NCI-H2171 (cell line): ENCODE results near the gene RNF150.
"Not testable (repeated sequence)": the region's sequence is repeated elsewhere in the genome, so short reads cannot be mapped to it uniquely, and the experiment has no call there.

Source experiments
- DNase-seq: peaks from one replicate; lab custom pipeline; 2025; lab: John Stamatoyannopoulos, UW

The RNF150 gene

DNA sequence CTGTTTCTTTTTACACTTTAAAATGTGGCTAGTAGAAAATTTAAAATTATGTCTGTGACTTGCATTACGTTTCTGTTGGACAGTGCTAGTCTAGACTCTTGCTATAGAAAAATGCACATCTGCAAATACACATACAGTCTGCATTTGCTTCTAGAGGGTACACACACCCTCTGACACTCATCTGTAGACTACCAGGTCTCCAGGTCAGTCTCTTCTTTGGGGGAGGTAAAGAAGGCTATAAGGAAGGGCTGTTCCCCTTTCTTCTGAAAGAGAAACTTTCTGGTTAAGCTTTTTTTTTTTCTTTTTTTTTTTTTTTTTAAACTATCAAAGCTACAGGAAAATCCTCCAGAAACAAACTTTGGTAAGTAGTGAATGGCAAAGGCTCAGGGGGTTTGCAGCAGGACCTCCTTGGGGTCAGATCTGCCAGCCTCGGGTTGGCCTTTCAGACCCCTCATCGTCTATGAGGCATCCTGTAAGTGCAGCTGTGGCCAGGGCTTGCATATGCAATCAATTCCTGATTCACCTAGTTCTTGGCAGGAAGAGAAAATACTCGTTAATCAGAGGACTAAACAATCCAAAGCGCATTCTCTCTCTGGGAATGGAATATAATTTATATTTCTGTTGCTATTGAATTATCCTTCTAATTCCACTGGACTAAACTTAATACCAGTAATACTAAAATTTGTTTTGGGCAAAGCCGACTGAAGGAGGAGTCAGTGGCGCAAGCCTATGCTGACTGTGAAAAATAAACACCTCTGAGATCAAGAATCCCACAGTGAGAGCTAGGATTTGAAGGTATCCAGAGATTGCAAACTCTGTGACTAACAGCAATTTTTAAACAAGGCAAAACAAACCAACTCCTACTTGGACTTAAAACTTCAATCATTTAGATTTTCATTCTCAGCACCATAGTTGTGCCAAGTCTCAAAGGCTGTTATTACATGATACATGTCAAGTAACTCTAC lies 267.7 kb downstream of the RNF150 start:
- no peak for DNase-seq

DNA sequence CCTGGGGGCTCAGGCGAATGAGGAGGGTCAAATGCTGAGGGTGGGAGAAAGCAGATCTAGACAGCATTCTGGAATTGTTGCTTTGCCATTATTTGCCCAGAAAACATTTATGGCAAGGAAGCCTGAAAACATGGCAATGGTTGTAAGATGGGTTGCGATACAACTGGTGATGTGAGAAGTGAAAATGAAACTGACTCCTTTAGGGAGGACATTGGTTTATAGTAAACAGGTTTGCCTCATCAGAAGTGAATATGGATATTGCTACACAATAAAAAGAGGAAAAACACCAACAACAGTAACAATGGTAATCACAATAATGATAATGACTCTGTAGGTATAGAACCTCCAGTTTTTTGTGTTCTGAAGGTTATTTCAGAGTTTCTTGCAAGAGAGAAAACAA lies 270.1 kb downstream of the RNF150 start:
- DNase-seq: no peak

DNA sequence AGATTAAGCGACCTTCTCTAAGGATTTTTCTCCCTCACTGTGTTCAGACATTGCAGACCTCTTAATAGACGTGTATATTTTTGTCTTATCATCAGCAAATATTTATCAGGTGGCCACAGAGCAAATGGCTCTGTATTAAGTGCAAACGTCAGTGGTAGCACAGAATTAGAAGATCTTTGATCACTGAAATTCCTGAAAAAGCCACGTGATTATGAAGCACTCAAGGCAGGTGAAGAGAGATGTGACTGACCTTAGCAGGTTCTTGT lies 271.2 kb downstream of the RNF150 start:
- DNase-seq: no peak

DNA sequence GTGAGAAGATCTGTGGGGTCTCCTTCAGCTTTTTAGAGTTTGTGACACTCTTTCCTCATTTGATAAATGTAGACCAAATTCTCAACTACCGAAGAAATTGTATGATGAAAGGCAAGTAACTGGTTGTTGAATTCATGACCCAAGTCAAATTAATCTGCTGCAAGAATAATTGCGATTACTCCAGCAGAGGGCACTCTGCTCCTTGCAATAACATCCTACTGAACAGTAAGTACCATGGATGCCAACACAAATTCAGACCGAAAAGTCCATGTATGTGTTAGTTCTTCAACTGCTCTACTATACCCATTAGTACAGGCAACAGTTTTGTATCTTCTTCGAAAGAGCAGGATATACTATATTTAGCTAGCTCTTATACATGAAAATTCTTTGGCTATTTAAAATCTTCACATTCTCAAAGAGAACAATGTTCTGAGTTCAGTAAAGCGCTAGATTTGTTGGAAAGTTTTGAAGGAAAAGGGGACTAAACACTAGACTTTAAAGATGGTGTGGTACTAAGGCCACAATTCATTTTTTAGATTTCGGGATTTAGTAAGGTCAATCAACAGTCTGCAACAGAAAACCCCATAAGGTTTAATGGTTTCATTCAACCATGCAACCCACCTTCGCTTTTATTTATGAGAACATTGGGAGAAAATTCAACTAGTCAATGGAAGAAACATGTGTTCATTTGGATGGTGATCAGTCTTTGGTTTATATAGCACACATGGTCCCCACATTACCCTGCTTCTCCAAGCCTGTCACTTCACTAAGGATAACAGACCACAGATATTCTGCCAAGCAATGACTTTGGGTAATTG lies 271.7 kb downstream of the RNF150 start:
- DNase-seq: peak; percentile 21

DNA sequence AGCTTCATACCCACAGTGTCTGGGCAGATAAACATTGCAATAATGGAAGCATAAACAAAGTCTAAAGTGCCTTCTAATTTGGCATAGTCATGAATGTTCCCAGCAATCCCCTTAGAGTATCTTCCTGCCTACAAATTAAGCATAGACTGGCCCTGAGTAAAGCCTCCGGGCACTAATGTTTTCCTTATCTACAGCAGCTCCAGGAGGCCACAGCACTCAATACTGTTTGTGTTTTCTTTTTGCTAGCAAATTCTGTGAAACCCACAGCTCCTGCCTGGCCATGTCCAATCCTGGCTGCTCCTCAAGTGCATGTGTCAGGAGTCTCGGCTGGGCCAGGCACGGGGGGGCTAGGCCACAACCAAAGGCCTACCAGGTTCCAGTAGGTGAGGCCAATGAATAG lies 274.4 kb downstream of the RNF150 start:
- no peak for DNase-seq

DNA sequence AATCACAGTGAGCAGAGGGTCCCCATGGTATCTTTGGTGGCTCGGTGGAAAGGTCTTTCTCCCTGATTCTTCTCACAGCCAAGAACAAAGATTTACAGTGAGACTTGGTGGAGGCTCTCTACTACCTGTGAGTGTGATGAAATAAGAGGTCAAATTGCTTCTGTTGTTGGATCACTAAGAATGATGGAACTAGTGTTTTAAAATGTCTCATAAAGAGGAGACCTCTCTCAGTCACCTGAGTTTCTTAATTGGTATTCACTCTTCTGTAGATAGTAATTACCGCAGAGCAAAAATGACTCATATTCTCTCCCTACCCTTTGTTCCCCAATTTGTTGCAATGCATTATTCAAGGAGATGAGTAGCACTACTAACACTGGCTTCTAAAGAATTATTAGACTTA lies 276.2 kb downstream of the RNF150 start:
- no peak for DNase-seq

DNA sequence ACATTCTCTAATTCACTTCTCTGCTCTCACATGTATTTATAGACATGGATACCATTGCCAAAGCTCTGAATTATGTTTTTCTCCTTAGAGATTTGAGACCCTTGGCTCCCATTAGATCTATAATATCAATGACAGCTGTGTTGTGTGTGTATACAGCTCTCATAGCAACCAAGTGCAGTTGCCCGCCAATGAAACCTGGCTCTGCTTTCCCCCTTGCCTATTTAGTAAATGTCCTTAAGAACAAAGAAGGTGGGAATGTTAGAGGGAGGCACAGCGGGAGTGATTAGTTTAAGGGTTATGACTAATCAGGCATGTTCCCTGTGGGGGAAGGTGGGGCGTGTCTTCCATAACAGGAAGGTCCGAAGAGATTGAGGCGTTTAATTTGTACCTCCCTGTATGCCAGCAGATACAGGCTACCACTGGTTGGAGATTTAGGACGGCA lies 276.6 kb downstream of the RNF150 start:
- peak; percentile 49 for DNase-seq

DNA sequence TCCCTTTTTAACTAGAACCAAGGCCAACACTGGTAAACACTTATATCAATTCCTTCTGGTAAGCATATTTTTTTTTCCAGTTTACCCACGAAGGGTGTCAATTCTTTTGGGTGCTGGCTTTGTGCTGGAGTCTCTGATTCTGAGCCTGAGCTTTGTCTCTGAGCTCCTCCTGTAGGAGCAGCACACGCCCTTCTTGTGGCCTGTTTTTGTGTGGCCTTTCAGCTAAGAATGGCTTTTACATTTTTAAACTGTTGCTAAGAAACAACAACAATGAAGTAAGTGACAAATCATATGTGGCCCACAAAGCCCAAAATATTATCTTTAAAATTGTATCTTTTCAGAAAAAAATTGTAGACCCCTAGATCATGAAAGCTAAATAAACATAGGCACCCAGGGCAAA lies 279.1 kb downstream of the RNF150 start:
- no peak for DNase-seq

DNA sequence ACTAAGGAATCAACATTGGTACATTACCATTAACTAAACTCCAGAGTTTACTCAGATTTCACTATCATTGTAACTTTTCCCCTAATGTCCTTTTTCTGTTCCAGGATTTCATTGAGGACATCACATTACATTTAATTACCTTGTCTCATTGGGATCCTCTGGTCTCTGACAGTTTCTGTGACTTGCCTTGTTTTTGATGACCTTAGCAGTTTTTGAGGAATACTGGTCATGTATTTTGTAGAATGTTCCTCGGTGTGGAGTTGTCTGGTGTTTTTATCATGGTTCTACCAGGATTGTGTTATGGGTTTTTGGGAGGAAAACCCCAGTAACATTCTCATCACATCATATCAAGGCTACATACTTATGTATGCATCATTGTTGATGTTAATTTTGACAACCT lies 281.5 kb downstream of the RNF150 start:
- no peak for DNase-seq

DNA sequence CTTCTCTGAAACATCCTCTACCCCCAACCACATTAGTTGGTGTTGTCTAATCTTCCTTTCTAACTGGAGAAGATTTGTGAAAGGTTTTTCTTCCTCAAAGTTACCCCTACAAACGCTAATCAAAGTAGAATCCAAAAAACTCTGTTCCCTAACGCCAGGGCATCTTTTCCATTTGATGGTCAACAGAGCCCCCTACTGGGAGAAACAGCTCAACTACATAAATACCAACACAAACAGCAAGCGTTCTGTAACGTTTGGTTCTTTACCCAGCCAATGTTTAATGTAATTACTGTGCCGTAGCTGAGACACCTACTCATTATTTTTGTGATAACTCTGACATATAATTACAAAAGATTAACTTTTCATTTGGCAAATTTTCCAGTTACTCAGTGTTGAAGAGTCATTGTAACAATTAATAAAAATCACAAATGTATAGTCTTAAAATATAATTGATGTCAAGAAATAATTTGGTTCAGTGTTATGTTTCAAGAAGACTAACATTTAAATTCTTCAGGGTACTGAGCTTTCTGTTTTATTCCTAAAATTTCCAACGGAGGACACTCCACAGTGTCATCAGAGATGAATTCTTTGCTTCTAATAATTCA lies 282.1 kb downstream of the RNF150 start:
- DNase-seq: peak; percentile 28

DNA sequence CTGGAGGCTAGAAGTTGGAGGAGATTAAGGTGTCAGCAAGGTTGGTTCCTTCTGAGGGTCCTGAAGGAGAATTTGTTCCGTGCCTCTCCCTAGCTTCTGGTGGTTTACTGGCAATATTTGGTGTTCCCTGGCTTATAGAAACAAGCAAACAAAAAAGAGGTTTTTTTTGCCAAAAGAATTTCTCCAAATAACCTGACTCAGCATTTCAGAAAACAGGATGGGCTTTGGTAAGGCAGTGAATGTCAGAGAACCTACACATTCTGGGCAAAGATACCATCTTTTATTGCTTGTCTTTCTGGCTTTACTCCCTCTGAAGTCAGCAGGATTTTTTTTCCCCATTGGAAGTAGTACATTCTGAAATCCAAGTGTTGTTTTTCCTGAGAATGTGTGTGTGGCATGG lies 283.7 kb downstream of the RNF150 start:
- no peak for DNase-seq

DNA sequence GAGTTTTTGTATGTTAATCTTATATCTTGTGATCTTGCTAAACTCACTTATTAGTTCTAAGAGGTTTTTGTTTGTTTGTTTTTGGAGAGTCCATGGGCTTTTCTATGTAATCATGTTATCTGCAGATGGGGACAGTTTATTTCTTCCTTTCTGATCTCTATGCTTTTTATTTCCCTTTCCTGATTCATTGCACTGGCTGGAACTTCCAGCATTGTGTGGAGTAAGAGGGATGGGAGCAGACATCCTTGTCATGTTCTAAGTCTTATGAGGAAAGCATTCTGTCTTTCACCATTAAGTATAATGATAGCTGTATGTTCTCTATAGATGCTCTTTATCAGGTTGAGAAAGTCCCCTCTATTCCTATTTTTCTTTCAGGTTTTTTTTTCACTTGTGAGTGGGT lies 286.5 kb downstream of the RNF150 start:
- no peak for DNase-seq

DNA sequence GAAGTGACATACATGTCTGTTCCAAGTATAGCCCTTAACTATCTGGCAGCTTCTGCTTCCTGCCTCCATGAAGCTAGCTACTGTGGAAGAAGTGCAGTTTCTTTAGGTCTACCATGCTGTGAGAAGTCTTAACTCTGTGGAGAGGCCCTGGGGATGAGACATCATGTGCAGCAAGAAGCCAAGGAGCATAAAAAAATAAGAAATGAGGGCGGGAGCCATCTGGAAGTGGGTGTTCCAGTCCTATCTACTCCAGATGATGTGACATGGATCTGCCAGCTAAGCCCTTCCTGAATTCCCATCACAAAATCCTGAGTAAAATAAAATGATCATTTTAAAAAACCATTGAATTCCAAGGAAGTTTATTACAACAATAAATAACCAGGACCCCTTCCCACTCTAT lies 289.2 kb downstream of the RNF150 start:
- DNase-seq: no peak

DNA sequence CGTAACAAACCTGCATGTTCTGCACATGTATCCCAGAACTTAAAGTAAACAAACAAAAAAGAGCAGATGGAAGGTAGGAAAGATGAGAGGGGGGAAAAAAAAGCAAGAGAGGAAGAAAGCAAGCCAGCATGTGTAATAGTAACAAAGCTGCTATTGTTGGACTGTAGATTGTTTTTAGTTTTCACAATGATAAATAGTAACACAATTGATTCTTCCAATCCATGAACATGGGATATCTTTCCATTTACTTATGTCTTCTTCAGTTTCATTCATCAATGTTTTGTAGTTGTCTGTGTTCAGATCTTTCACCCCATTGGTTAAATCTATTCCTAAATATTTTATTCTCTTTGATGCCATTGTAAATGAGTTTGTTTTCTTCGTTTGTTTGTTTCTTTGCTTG lies 292.1 kb downstream of the RNF150 start:
- no peak for DNase-seq

DNA sequence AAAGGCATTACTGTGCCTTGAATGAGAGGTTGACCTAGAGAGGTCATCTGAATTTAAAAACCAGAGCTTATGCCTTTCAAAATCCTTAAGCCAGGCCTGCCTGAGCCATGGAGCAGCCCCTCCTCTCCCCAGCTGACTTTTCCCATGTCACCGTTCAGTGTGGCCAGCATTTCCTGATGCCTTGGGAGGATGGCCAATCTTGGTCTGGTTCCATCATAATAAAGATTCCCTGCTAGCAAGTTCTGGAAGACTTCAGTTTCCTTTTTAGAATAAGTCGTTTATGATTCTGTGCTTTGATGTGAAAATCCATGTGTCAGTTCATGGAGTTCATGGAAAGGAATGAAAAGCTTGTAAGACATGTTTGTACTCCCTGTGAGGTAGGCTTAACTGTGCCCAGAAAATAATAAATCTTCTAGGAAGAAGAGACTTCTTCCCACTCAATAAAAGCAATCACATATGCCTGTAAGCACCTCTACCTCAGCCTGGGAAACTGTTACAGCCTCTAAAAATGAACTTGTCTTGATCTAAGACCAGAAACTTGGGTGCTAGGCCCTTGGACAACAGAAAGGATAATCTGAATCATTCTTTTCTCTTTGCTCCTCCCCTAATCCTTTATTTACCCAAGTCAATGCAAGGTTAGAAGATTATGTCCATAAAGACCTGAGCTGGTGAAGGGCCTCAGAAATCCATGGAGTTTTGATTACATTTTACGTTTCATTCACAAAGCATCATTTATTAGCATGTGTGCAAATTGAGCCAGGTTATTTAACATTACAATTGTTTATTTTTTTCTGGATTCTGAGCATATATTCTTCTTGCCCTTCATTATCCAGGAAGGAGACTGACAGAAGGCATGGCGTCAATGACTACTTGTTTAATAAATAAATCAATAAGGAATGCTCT lies 293.1 kb downstream of the RNF150 start:
- DNase-seq: no peak

DNA sequence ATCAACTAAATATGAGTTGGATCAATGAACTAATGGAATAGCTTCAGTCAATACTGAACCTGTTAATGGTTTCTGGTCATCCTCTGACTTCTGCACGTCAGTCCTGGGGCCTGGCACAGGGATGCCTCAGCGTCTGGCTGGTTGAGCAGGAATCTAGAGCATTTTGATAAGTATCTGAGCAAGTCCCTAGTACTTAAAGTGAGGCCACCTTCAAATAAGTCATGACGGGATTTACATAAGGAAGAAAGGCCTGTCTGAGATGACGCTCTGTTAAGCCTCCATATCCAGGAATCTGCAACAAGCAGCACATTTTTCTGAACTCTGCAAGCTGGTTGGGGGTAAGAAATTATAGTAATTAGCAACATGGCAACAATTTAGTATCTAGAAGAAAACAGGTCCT lies 293.9 kb downstream of the RNF150 start:
- DNase-seq: no peak

DNA sequence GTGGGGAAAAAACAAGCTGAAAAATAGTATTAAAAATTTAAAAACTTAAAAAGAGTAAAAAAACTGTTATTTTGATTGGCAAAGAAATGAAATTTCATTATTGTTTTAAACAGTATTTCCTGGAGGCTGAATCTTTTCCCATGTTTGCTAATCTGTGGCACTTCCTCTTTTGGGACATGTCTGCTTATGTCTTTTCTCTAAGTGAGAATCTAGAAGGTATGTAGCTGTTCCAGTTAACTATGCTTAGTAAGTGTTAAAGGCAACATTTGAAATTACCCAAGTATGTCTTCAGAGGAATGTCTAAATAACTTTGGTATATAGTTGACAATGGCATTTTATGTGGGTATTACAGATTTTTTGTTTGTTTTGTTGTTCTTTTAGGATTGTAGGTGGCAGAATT lies 295.5 kb downstream of the RNF150 start:
- DNase-seq: no peak

DNA sequence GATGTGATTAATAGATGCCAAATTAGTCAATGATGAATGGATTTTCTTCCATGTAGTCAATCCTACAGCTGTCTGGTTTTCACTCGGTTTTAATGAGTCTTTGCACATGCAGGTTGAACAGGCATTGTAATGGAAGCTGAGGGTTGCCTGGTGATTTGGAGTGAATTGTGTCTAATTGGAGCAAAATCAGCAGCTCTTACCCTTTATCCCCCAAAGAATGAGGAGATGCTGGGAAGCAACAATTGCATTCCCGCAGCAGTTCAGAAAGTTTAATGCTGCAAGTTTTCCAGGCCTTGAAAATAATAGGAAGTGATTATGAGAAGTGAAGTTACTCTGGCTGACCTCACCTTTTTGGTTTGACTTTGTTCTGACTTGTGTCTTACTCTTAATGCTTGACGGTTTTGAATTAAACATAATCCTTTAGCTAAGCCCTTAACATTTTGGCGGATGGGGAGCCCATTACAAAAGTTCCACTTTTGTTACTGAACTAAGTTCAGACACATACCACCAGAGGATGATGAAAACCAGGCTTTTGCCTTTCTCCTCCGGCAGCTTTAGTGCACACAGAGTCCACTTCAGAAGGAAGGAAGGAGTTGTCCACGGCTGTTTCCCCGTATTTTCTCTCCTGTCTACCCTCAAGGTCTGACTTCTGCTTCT lies 298.3 kb downstream of the RNF150 start:
- no peak for DNase-seq

DNA sequence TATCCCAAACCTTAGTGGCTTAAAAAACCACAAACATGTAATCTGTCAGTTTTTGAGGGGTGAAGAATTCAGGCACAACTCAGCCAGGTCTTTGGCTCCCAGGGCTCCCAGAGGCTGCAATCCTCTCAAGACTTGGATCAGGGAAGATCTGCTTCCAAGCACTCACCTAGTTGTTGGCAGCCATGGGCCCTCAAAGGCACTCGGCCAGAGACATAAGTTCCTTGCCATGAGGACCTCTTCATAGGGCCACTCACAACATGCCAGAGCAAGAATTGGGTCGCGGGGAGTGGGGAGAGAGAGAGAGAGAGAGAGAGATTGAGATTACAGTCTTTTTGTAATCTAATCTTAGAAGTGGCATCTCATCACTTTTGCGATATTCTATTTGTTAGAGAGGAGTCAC lies 300.0 kb downstream of the RNF150 start:
- DNase-seq: no peak

DNA sequence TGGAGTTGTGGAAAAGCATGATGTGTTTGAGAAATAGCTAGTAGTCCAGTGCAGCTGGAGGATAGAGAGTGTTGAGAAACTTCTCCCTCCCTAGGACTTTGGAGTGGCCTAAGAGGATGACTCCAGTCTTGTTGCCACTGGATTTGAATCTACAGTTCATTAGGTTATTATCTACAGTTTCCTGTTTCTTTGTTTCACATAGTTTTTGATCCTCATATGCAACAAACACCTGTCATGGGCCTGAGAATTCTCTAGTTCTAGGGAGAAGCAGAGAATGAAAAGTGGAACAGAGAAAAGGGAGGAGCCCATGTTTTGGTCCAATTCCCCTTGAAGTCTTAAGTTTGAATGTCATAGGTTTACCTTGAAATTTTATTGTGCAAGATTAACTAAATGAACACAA lies 303.4 kb downstream of the RNF150 start:
- DNase-seq: no peak

DNA sequence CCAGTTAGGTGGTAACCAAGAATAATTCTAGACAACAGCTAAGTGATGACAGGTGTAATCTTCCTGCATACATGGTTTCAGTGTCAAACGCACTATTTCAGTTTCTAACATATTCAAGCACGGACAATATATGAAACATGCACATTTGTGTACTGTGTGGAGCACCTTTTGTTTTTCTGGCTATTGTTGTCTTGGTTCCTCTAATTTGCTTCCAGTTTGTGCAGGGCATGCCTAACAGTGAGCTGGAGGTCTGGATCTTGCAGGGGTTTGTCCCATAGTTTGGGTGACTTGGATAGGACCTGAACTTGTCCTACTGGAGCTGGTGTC lies 306.6 kb downstream of the RNF150 start:
- DNase-seq: no peak

DNA sequence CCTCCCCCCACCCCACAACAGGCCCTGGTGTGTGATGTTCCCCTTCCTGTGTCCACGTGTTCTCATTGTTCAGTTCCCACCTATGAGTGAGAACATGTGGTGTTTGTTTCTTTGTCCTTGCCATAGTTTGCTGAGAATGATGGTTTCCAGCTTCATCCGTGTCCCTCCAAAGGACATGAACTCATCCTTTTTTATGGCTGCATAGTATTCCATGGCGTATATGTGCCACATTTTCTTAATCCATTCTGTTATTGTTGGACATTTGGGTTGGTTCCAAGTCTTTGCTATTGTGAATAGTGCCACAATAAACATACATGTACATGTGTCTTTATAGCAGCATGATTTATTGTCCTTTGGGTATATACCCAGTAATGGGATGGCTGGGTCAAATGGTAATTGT lies 312.7 kb downstream of the RNF150 start:
- DNase-seq: not testable (repeated sequence)
